ENCODE data around the gene RBM38. TPM values are rescaled to one million over a fixed set of nuclear protein-coding genes. Genes with fewer than 3 reads are reported as not detected.

The RBM38 gene
- polyA plus RNA-seq, 2 of the 4 experiments (the other 2 are of a cell fraction) = 6.6 to 14.2 TPM

DNA sequence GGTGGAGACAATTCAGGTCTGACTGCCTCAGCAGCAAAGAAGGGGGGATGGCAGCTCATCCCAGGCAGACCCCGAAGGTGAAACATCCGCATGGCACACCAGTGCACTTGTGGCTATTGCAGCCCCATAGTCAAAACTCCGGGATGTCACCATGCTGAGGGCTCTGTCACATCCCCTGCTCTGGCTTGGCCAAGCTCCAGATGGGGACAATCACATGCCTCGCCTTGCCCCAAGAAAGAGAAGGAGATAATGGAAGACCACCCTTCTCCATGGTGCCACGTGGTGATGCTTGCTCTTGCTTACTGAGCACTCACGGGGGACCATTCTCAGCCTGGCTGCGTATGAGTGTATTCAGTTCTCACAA, 60.2 kb downstream of the RBM38 start (continued):
- TF ChIP-seq TFCP2L1 (CRISPR knock-in tag; IDR thresholded peaks at IDR 0.05) = no peak
- TF ChIP-seq RARB (CRISPR knock-in tag; IDR thresholded peaks at IDR 0.05) = no peak

DNA sequence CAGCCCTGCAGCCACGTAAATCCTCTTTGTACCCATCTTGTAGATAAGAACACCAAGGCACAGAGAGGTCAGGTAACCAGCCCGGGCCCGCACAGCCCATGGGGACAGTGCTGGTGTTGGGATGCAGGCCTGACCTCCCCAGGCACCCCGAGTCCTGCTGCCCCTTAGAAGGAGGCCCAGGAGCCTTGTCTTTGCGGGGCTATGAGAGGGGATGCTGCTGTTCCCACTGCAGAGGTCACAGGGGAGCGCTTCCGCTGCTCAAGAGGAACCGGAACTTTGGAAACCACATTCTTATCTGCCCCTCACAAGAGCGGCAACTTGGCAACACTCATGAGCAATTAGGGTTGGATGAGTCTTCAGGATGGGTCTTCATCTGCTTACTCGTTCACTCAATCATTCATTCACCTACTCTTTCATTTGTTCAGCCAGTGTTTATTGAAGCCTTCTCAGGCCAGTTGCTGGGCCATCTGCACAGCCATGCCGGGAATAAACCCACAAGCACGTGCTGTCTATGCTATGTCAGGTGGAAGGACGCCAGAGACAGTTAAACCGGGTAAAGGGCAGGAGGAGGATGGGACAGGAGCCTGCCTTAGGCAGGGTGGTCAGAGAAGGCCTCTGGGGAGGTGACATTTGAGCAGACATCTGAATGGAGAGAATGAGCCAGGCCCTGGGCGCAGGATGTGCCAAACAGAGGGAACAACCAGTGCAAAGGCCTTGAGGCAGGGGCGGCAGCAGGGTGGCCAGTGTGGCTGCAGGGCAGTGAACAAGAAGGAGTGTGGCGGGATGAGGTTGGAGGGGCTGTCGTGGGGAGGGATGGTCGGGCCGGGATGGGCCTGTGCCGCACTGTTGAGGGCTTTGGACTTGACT, 60.8 kb downstream of the RBM38 start:
- FAIRE-seq (no peak), ATAC-seq (no peak; a peak in 1 of 6 replicates), DNase-seq (ENCODE audit: low read depth in 1 of 2, low spot score in 1 of 2) (no peak)
- TF ChIP-seq, protein P1, sequence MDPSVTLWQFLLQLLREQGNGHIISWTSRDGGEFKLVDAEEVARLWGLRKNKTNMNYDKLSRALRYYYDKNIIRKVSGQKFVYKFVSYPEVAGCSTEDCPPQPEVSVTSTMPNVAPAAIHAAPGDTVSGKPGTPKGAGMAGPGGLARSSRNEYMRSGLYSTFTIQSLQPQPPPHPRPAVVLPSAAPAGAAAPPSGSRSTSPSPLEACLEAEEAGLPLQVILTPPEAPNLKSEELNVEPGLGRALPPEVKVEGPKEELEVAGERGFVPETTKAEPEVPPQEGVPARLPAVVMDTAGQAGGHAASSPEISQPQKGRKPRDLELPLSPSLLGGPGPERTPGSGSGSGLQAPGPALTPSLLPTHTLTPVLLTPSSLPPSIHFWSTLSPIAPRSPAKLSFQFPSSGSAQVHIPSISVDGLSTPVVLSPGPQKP (IDR thresholded peaks at IDR 0.05; ENCODE audit: low read depth, low read length) = no peak
- TF ChIP-seq, protein P2, sequence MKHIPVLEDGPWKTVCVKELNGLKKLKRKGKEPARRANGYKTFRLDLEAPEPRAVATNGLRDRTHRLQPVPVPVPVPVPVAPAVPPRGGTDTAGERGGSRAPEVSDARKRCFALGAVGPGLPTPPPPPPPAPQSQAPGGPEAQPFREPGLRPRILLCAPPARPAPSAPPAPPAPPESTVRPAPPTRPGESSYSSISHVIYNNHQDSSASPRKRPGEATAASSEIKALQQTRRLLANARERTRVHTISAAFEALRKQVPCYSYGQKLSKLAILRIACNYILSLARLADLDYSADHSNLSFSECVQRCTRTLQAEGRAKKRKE (CRISPR knock-in tag; IDR thresholded peaks at IDR 0.05; ENCODE audit: low read depth) = no peak
- TF ChIP-seq ZSCAN20 (CRISPR knock-in tag; IDR thresholded peaks at IDR 0.05) (no peak), JUN (IDR thresholded peaks at IDR 0.05) (no peak), ZFP36 (IDR thresholded peaks at IDR 0.05; ENCODE audit: borderline replicate concordance, partially characterized antibody) (no peak), CEBPB (IDR thresholded peaks at IDR 0.05) (no peak), JUNB (IDR thresholded peaks at IDR 0.05) (no peak), TP53 (CRISPR knock-in tag; IDR thresholded peaks at IDR 0.05) (no peak), CBX8 (IDR thresholded peaks at IDR 0.05) (no peak), EP300 (IDR thresholded peaks at IDR 0.05) (no peak), GATA3 (IDR thresholded peaks at IDR 0.05; ENCODE audit: borderline replicate concordance) (no peak), NR3C1 (IDR thresholded peaks at IDR 0.05) (no peak), HDAC2 (IDR thresholded peaks at IDR 0.05) (no peak), ZC3H11A (IDR thresholded peaks at IDR 0.05) (no peak), MYC (IDR thresholded peaks at IDR 0.05; ENCODE audit: borderline replicate concordance, low read length) (no peak), HEYL (CRISPR knock-in tag; IDR thresholded peaks at IDR 0.05) (no peak)
- TF ChIP-seq, protein P3, sequence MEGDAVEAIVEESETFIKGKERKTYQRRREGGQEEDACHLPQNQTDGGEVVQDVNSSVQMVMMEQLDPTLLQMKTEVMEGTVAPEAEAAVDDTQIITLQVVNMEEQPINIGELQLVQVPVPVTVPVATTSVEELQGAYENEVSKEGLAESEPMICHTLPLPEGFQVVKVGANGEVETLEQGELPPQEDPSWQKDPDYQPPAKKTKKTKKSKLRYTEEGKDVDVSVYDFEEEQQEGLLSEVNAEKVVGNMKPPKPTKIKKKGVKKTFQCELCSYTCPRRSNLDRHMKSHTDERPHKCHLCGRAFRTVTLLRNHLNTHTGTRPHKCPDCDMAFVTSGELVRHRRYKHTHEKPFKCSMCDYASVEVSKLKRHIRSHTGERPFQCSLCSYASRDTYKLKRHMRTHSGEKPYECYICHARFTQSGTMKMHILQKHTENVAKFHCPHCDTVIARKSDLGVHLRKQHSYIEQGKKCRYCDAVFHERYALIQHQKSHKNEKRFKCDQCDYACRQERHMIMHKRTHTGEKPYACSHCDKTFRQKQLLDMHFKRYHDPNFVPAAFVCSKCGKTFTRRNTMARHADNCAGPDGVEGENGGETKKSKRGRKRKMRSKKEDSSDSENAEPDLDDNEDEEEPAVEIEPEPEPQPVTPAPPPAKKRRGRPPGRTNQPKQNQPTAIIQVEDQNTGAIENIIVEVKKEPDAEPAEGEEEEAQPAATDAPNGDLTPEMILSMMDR (IDR thresholded peaks at IDR 0.05) = no peak
- TF ChIP-seq, protein P4, sequence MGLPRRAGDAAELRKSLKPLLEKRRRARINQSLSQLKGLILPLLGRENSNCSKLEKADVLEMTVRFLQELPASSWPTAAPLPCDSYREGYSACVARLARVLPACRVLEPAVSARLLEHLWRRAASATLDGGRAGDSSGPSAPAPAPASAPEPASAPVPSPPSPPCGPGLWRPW (IDR thresholded peaks at IDR 0.05) = no peak
- TF ChIP-seq, protein P5, sequence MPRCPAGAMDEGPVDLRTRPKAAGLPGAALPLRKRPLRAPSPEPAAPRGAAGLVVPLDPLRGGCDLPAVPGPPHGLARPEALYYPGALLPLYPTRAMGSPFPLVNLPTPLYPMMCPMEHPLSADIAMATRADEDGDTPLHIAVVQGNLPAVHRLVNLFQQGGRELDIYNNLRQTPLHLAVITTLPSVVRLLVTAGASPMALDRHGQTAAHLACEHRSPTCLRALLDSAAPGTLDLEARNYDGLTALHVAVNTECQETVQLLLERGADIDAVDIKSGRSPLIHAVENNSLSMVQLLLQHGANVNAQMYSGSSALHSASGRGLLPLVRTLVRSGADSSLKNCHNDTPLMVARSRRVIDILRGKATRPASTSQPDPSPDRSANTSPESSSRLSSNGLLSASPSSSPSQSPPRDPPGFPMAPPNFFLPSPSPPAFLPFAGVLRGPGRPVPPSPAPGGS (IDR thresholded peaks at IDR 0.05) = no peak
- ChIA-PET POLR2A (no interaction called here), CTCF (no interaction called here)
- WGBS (ENCODE audit: missing lambda C conversion rate) = 68% methylated on average over 20 of the region's 21 CpGs
- H3K9me3 ChIP-seq = no peaks in the 10 kb centered on the region
- H3K4me3 ChIP-seq = no peak overlapping the region
- peaks cover 13% of the 10 kb centered on the region; the same call in 2 of the 3 replicates for H3K4me1 ChIP-seq
- H3K4me2 ChIP-seq = no peak overlapping the region
- H3K27ac ChIP-seq = no peak overlapping the region
